Measurements from ENCODE around the gene CCDC33.

Gene CCDC33

GRCh38 chr15:74333093-74333492 is 97.0 kb downstream of the CCDC33 start:
- no peak for DNase-seq
- no peak overlapping the region for H2AFZ ChIP-seq (ENCODE audit: low read depth, low read length)
- H3K27me3 ChIP-seq (ENCODE audit: insufficient read depth, low read length, poor library complexity), result peaks cover 7% of the 10 kb centered on the region
- no peaks in the 10 kb centered on the region for H4K20me1 ChIP-seq (ENCODE audit: insufficient read depth, low read length)
- H3K4me1 ChIP-seq (ENCODE audit: insufficient read depth, low read length), result no peaks in the 10 kb centered on the region
- H3K36me3 ChIP-seq (ENCODE audit: insufficient read depth, low read length), result no peaks in the 10 kb centered on the region
- no peak for ATAC-seq (ENCODE audit: insufficient read depth, low read depth)
- no peak overlapping the region for H3K4me2 ChIP-seq (ENCODE audit: insufficient read depth, low read length)
- H3K27ac ChIP-seq (ENCODE audit: low read length), result no peak overlapping the region
- no peak overlapping the region for H3K4me3 ChIP-seq (ENCODE audit: low read depth in 1 of 2, low read length in 2 of 2)
- TF ChIP-seq EZH2 (IDR thresholded peaks at IDR 0.05; ENCODE audit: borderline replicate concordance, low read depth, low read length, severe bottlenecking) (no peak), CTCF (IDR thresholded peaks at IDR 0.05; ENCODE audit: borderline replicate concordance, extremely low read depth, low read length, poor library complexity, severe bottlenecking) (no peak)
- no peak overlapping the region for H3K9ac ChIP-seq (ENCODE audit: low read depth, low read length)
- no peaks in the 10 kb centered on the region for H3K79me2 ChIP-seq (ENCODE audit: insufficient read depth, low read length)
- H3K9me3 ChIP-seq (ENCODE audit: insufficient read depth, low read length, severe bottlenecking), result no peaks in the 10 kb centered on the region

- Histone ChIP-seq H3K4me2 (ENCODE audit: insufficient read depth, low read length) (no peak overlapping the region), H3K36me3 (ENCODE audit: insufficient read depth, low read length) (no peaks in the 10 kb centered on the region), H3K4me1 (ENCODE audit: insufficient read depth, low read length) (no peaks in the 10 kb centered on the region), H2AFZ (ENCODE audit: low read depth, low read length) (no peak overlapping the region), H3K9me3 (ENCODE audit: insufficient read depth, low read length, severe bottlenecking) (no peaks in the 10 kb centered on the region), H3K27ac (ENCODE audit: low read length) (no peak overlapping the region), H4K20me1 (ENCODE audit: insufficient read depth, low read length) (no peaks in the 10 kb centered on the region), H3K27me3 (ENCODE audit: insufficient read depth, low read length, poor library complexity) (peaks cover 7% of the 10 kb centered on the region), H3K9ac (ENCODE audit: low read depth, low read length) (no peak overlapping the region), H3K79me2 (ENCODE audit: insufficient read depth, low read length) (no peaks in the 10 kb centered on the region), H3K4me3 (ENCODE audit: low read depth in 1 of 2, low read length in 2 of 2) (no peak overlapping the region)
- TF ChIP-seq CTCF (IDR thresholded peaks at IDR 0.05; ENCODE audit: borderline replicate concordance, extremely low read depth, low read length, poor library complexity, severe bottlenecking) (no peak), EZH2 (IDR thresholded peaks at IDR 0.05; ENCODE audit: borderline replicate concordance, low read depth, low read length, severe bottlenecking) (no peak)
- ATAC-seq (ENCODE audit: insufficient read depth, low read depth) (no peak), DNase-seq (no peak)
These were observed 97.5 kb downstream of the CCDC33 start for GRCh38 chr15:74333662-74334061.

- H2AFZ ChIP-seq (ENCODE audit: low read depth, low read length), result no peak overlapping the region
- no peaks in the 10 kb centered on the region for H3K79me2 ChIP-seq (ENCODE audit: insufficient read depth, low read length)
- peaks cover 7% of the 10 kb centered on the region for H3K27me3 ChIP-seq (ENCODE audit: insufficient read depth, low read length, poor library complexity)
- H3K36me3 ChIP-seq (ENCODE audit: insufficient read depth, low read length), result no peaks in the 10 kb centered on the region
- no peak overlapping the region for H3K27ac ChIP-seq (ENCODE audit: low read length)
- no peak for ATAC-seq (ENCODE audit: insufficient read depth, low read depth)
- no peak overlapping the region for H3K9ac ChIP-seq (ENCODE audit: low read depth, low read length)
- TF ChIP-seq EZH2 (IDR thresholded peaks at IDR 0.05; ENCODE audit: borderline replicate concordance, low read depth, low read length, severe bottlenecking) (no peak), CTCF (IDR thresholded peaks at IDR 0.05; ENCODE audit: borderline replicate concordance, extremely low read depth, low read length, poor library complexity, severe bottlenecking) (no peak)
- H3K4me2 ChIP-seq (ENCODE audit: insufficient read depth, low read length), result no peak overlapping the region
- no peak for DNase-seq
- H3K9me3 ChIP-seq (ENCODE audit: insufficient read depth, low read length, severe bottlenecking), result no peaks in the 10 kb centered on the region
- no peak overlapping the region for H3K4me3 ChIP-seq (ENCODE audit: low read depth in 1 of 2, low read length in 2 of 2)
- no peaks in the 10 kb centered on the region for H4K20me1 ChIP-seq (ENCODE audit: insufficient read depth, low read length)
- H3K4me1 ChIP-seq (ENCODE audit: insufficient read depth, low read length), result no peaks in the 10 kb centered on the region
These were observed 98.0 kb downstream of the CCDC33 start for GRCh38 chr15:74334127-74334526.

GRCh38 chr15:74335396-74335795 is 99.3 kb downstream of the CCDC33 start:
- H3K27me3 ChIP-seq (ENCODE audit: insufficient read depth, low read length, poor library complexity), result peaks cover 3% of the 10 kb centered on the region
- no peaks in the 10 kb centered on the region for H3K4me1 ChIP-seq (ENCODE audit: insufficient read depth, low read length)
- no peak overlapping the region for H3K4me3 ChIP-seq (ENCODE audit: low read depth in 1 of 2, low read length in 2 of 2)
- TF ChIP-seq EZH2 (IDR thresholded peaks at IDR 0.05; ENCODE audit: borderline replicate concordance, low read depth, low read length, severe bottlenecking) (no peak), CTCF (IDR thresholded peaks at IDR 0.05; ENCODE audit: borderline replicate concordance, extremely low read depth, low read length, poor library complexity, severe bottlenecking) (no peak)
- H3K9ac ChIP-seq (ENCODE audit: low read depth, low read length), result no peak overlapping the region
- no peak for ATAC-seq (ENCODE audit: insufficient read depth, low read depth)
- H3K4me2 ChIP-seq (ENCODE audit: insufficient read depth, low read length), result no peak overlapping the region
- H3K27ac ChIP-seq (ENCODE audit: low read length), result no peak overlapping the region
- no peak for DNase-seq
- no peaks in the 10 kb centered on the region for H3K79me2 ChIP-seq (ENCODE audit: insufficient read depth, low read length)
- no peaks in the 10 kb centered on the region for H4K20me1 ChIP-seq (ENCODE audit: insufficient read depth, low read length)
- no peak overlapping the region for H2AFZ ChIP-seq (ENCODE audit: low read depth, low read length)
- no peaks in the 10 kb centered on the region for H3K36me3 ChIP-seq (ENCODE audit: insufficient read depth, low read length)
- H3K9me3 ChIP-seq (ENCODE audit: insufficient read depth, low read length, severe bottlenecking), result no peaks in the 10 kb centered on the region

Data from DND-41 (cell line).